Thyroid gland (tissue), 4 donors: Measurements from ENCODE around the gene TDO2. TPM values are rescaled to one million over a fixed set of nuclear protein-coding genes. Genes with fewer than 3 reads are reported as not detected.

Experiments used
- DNase-seq, 2 donors: peaks; one replicate each; pipeline ENCODE4 v3.0.0-alpha.2; 2019
- H3K27ac ChIP-seq, 3 donors: fragments of 200-600 bp; sonication (generic); 1 replicate in 2 of 3; 2 replicates in 1 of 3; pipeline ENCODE4 v1.5.1; 2016 to 2019; ENCODE audit warnings: mild to moderate bottlenecking in 1 of 3, moderate library complexity in 1 of 3
- H3K27me3 ChIP-seq: fragments of 200-600 bp; sonication (generic); one replicate; pipeline ENCODE4 v1.5.1; 2019
- H3K36me3 ChIP-seq, 2 donors: fragments of 200-600 bp; sonication (generic); one replicate each; pipeline ENCODE4 v1.5.1; 2016 to 2019
- H3K4me1 ChIP-seq, 2 donors: fragments of 200-600 bp; sonication (generic); one replicate each; pipeline ENCODE4 v1.5.1; 2017 to 2019
- H3K4me3 ChIP-seq, 3 donors: fragments of 200-600 bp; sonication (generic); replicated peaks in 1 of 3; 1 replicate in 2 of 3; 2 replicates in 1 of 3; pipeline ENCODE4 v1.5.1; 2016; ENCODE audit warnings: mild to moderate bottlenecking in 1 of 3
- H3K9me3 ChIP-seq: fragments of 200-600 bp; sonication (generic); one replicate; pipeline ENCODE4 v1.5.1; 2017
- CTCF ChIP-seq, 6 experiments: fragments of 200-600 bp in 3 of 6; fragments of 450-650 bp in 3 of 6; sonication (generic) in 3 of 6; IDR thresholded peaks; one replicate each; pipeline ENCODE4 v1.5.1; 2016 to 2019; ENCODE audit warnings: antibody characterized with exemption in 6 of 6, mild to moderate bottlenecking in 2 of 6, inconsistent platforms in 1 of 6, moderate library complexity in 1 of 6
- POLR2A ChIP-seq, 2 donors: fragments of 450-650 bp; IDR thresholded peaks; one replicate each; pipeline ENCODE4 v1.6.1; 2017; ENCODE audit warnings: antibody characterized with exemption in 2 of 2, mild to moderate bottlenecking in 2 of 2, moderate library complexity in 1 of 2
- WGBS, 2 donors: methylation state at CpG; one replicate each; pipeline ENCODE4 v1.1.5; 2017; 5-methylcytosine and 5-hydroxymethylcytosine counted together
- intact Hi-C: fragments of 100-400 bp; cut with DNase I; formaldehyde crosslinking; loops from one replicate; pipeline ENCODE4 v1.15.1; 2023
- total RNA-seq, 4 donors: library from RNA; depleted of rRNA; stranded (reverse); fragments of >200 nt; gene quantifications; one replicate each; pipeline ENCODE4 v1.2.3, GENCODE V29; 2016

TDO2 gene
- total RNA-seq, 4 donors from 2014 or later, result not detected

GRCh38 chr4:155941820-155942219, 38.3 kb downstream of the TDO2 start:
- no peak overlapping the region for H3K4me3 ChIP-seq
- H3K36me3 ChIP-seq, result peaks cover 10 to 17% of the 10 kb centered on the region in 2 donors
- intact Hi-C loops, result no loop called here
- no peak for DNase-seq
- 87 to 92% methylated on average over 1 of the region's 1 CpG for WGBS, 2 donors
- no peak overlapping the region for H3K27ac ChIP-seq
- H3K4me1 ChIP-seq, result no peaks in the 10 kb centered on the region
- no peaks in the 10 kb centered on the region for H3K9me3 ChIP-seq
- TF ChIP-seq CTCF (IDR thresholded peaks at IDR 0.05) (no peak), POLR2A (IDR thresholded peaks at IDR 0.05) (no peak)
- no peaks in the 10 kb centered on the region for H3K27me3 ChIP-seq

GRCh38 chr4:155943605-155944291, 40.3 kb downstream of the TDO2 start:
- TF ChIP-seq POLR2A (IDR thresholded peaks at IDR 0.05) (no peak), CTCF (IDR thresholded peaks at IDR 0.05) (no peak)
- Histone ChIP-seq H3K4me1 (no peaks in the 10 kb centered on the region), H3K4me3 (no peak overlapping the region), H3K27ac (no peak overlapping the region), H3K27me3 (no peaks in the 10 kb centered on the region), H3K36me3 (peaks cover 0 to 11% of the 10 kb centered on the region in 2 donors), H3K9me3 (no peaks in the 10 kb centered on the region)
- no peak for DNase-seq
- intact Hi-C loops, result no loop called here
- 94 to 97% methylated on average over 3 of the region's 3 CpGs for WGBS, 2 donors

GRCh38 chr4:155944516-155944915, 41.0 kb downstream of the TDO2 start:
- Histone ChIP-seq H3K4me1 (no peaks in the 10 kb centered on the region), H3K27ac (no peak overlapping the region), H3K4me3 (no peak overlapping the region), H3K27me3 (no peaks in the 10 kb centered on the region), H3K9me3 (no peaks in the 10 kb centered on the region), H3K36me3 (peaks cover 0 to 11% of the 10 kb centered on the region in 2 donors)
- intact Hi-C loops, result no loop called here
- WGBS, 2 donors, result 90 to 92% methylated on average over 1 of the region's 1 CpG
- DNase-seq, result no peak
- TF ChIP-seq CTCF (IDR thresholded peaks at IDR 0.05) (no peak), POLR2A (IDR thresholded peaks at IDR 0.05) (no peak)

- WGBS, 2 donors, result 27 to 28% methylated on average over 4 of the region's 4 CpGs
- Histone ChIP-seq H3K4me1 (no peaks in the 10 kb centered on the region), H3K9me3 (no peaks in the 10 kb centered on the region), H3K4me3 (no peak overlapping the region), H3K36me3 (peaks cover 0 to 7% of the 10 kb centered on the region in 2 donors), H3K27ac (no peak overlapping the region), H3K27me3 (no peaks in the 10 kb centered on the region)
- TF ChIP-seq POLR2A (IDR thresholded peaks at IDR 0.05) (no peak), CTCF (IDR thresholded peaks at IDR 0.05) (no peak)
- intact Hi-C loops, result no loop called here
- DNase-seq, result no peak
Observed at GRCh38 chr4:155946486-155946885, 43.0 kb downstream of the TDO2 start.

- no peaks in the 10 kb centered on the region for H3K27me3 ChIP-seq
- WGBS, 2 donors, result 95 to 97% methylated on average over 1 of the region's 1 CpG
- H3K27ac ChIP-seq, result no peak overlapping the region
- no peak for DNase-seq
- intact Hi-C loops, result no loop called here
- no peaks in the 10 kb centered on the region for H3K36me3 ChIP-seq
- no peaks in the 10 kb centered on the region for H3K4me1 ChIP-seq
- H3K4me3 ChIP-seq, result no peak overlapping the region
- no peak for TF ChIP-seq POLR2A (IDR thresholded peaks at IDR 0.05)
- no peak for TF ChIP-seq CTCF (IDR thresholded peaks at IDR 0.05)
- H3K9me3 ChIP-seq, result no peaks in the 10 kb centered on the region
Observed at GRCh38 chr4:155948541-155948940, 45.0 kb downstream of the TDO2 start.
